Keratinocyte (primary cell): Measurements from ENCODE around the gene POLR2J3. TPM values are rescaled to one million over a fixed set of nuclear protein-coding genes. Genes with fewer than 3 reads are reported as not detected.
"Not testable (repeated sequence)": the region's sequence is repeated elsewhere in the genome, so short reads cannot be mapped to it uniquely, and the experiment has no call there.

ENCODE experiments used
- DNase-seq: peaks from one replicate; pipeline ENCODE4 v3.0.0-alpha.2; 2011; ENCODE audit warnings: low read depth, missing footprints, low spot score
- FAIRE-seq: peaks from 2 replicates; lab custom pipeline; 2011; peaks lifted over from hg19 to GRCh38; lab: Jason Lieb, UNC
- H2AFZ ChIP-seq: 2 replicates; pipeline ENCODE4 v1.6.0; 2012; ENCODE audit warnings: low read length, control low read depth, inconsistent platforms; ENCODE audit not compliant: control insufficient read depth
- H3K27ac ChIP-seq: 2 replicates; pipeline ENCODE4 v1.5.1; 2011; ENCODE audit warnings: low read length; ENCODE audit not compliant: control insufficient read depth, insufficient read depth
- H3K27me3 ChIP-seq: 3 replicates; pipeline ENCODE4 v1.6.0; 2011; ENCODE audit warnings: low read length; ENCODE audit not compliant: control insufficient read depth, insufficient read depth; ENCODE audit errors: extremely low read depth
- H3K36me3 ChIP-seq, 2 experiments: 2 replicates in 1 of 2; 3 replicates in 1 of 2; pipeline ENCODE4 v1.5.1; 2011; ENCODE audit warnings: low read length in 2 of 2, mild to moderate bottlenecking in 1 of 2; ENCODE audit not compliant: control insufficient read depth in 2 of 2, insufficient read depth in 2 of 2; ENCODE audit errors: extremely low read depth in 1 of 2
- H3K4me1 ChIP-seq: 3 replicates; pipeline ENCODE4 v1.5.1; 2011; ENCODE audit warnings: low read length; ENCODE audit not compliant: control insufficient read depth, insufficient read depth; ENCODE audit errors: extremely low read depth
- H3K4me2 ChIP-seq: 3 replicates; pipeline ENCODE4 v1.6.0; 2011; ENCODE audit warnings: low read depth, low read length; ENCODE audit not compliant: control insufficient read depth, insufficient read depth; ENCODE audit errors: extremely low read depth
- H3K4me3 ChIP-seq, 3 experiments: fragments of 200-600 bp in 1 of 3; sonication (generic) in 1 of 3; 2 replicates in 2 of 3; 3 replicates in 1 of 3; pipeline ENCODE4 v1.5.1; 2011 to 2016; ENCODE audit warnings: low read length in 3 of 3, mild to moderate bottlenecking in 3 of 3, control low read depth in 2 of 3, inconsistent platforms in 1 of 3, low read depth in 1 of 3, mixed read lengths in 1 of 3, mixed run types in 1 of 3, moderate library complexity in 1 of 3; ENCODE audit not compliant: control insufficient read depth in 2 of 3, insufficient read depth in 2 of 3; ENCODE audit errors: extremely low read depth in 1 of 3
- H3K79me2 ChIP-seq: 2 replicates; pipeline ENCODE4 v1.6.0; 2012; ENCODE audit warnings: low read length; ENCODE audit not compliant: control insufficient read depth, insufficient read depth
- H3K9ac ChIP-seq: 3 replicates; pipeline ENCODE4 v1.6.0; 2011; ENCODE audit warnings: low read length; ENCODE audit not compliant: control insufficient read depth, insufficient read depth; ENCODE audit errors: extremely low read depth
- H3K9me1 ChIP-seq: 3 replicates; pipeline ENCODE4 v1.6.0; 2011; ENCODE audit warnings: low read length; ENCODE audit not compliant: control insufficient read depth, insufficient read depth; ENCODE audit errors: extremely low read depth
- H3K9me3 ChIP-seq: 2 replicates; pipeline ENCODE4 v1.5.1; 2012; ENCODE audit warnings: low read depth, low read length; ENCODE audit not compliant: control insufficient read depth
- H4K20me1 ChIP-seq: 3 replicates; pipeline ENCODE4 v1.6.0; 2011; ENCODE audit warnings: low read length; ENCODE audit not compliant: control insufficient read depth, insufficient read depth; ENCODE audit errors: extremely low read depth
- dilution Hi-C: fragments of 300-500 bp; cut with MboI; formaldehyde crosslinking; loops from one replicate; pipeline ENCODE4 v1.7.0; 2020; ENCODE audit warnings: low sequenced_read_pairs; ENCODE audit not compliant: extremely low pct_ligation_motif_present
- polyA plus RNA-seq, 5 experiments: library from polyadenylated mRNA; depleted of rRNA in 3 of 5; stranded (reverse) in 3 of 5; stranded (forward) in 1 of 5; unstranded in 1 of 5; fragments of >200 nt; gene quantifications; 1 replicate in 1 of 5; 2 replicates in 3 of 5; 3 replicates in 1 of 5; pipeline versions ENCODE4 v1.2.1 to v1.2.3, GENCODE V29; 2011 to 2012; ENCODE audit warnings: missing spikeins in 2 of 5, low read depth in 1 of 5, low replicate concordance in 1 of 5

The POLR2J3 gene
- polyA plus RNA-seq, 1 donor (not counting 4 experiments of a cell fraction or from before 2014, with no cell fraction given): 93.6 TPM

- H3K79me2 ChIP-seq, H3K27ac ChIP-seq, H3K4me2 ChIP-seq, H3K4me3 ChIP-seq, H3K4me1 ChIP-seq, H3K9me3 ChIP-seq, dilution Hi-C loops, DNase-seq, H3K36me3 ChIP-seq, H4K20me1 ChIP-seq, H3K27me3 ChIP-seq, H2AFZ ChIP-seq, H3K9ac ChIP-seq, H3K9me1 ChIP-seq, FAIRE-seq: not testable (repeated sequence)
Observed at GRCh38 chr7:102589857-102590256, 17.5 kb upstream of the POLR2J3 start.

GRCh38 chr7:102583495-102583894, 11.1 kb upstream of the POLR2J3 start:
- H3K9me1 ChIP-seq, H3K27ac ChIP-seq, DNase-seq, H3K4me3 ChIP-seq, H3K9ac ChIP-seq, H3K4me2 ChIP-seq, FAIRE-seq, H4K20me1 ChIP-seq, H3K4me1 ChIP-seq, H3K27me3 ChIP-seq, H3K36me3 ChIP-seq, dilution Hi-C loops, H2AFZ ChIP-seq, H3K79me2 ChIP-seq, H3K9me3 ChIP-seq: not testable (repeated sequence)

- H4K20me1 ChIP-seq, H3K79me2 ChIP-seq, H2AFZ ChIP-seq, H3K4me3 ChIP-seq, H3K4me1 ChIP-seq, H3K4me2 ChIP-seq, H3K9ac ChIP-seq, H3K36me3 ChIP-seq, H3K27ac ChIP-seq, H3K9me3 ChIP-seq, DNase-seq, H3K27me3 ChIP-seq, FAIRE-seq, H3K9me1 ChIP-seq, dilution Hi-C loops: not testable (repeated sequence)
Observed at GRCh38 chr7:102581722-102582121, 9.3 kb upstream of the POLR2J3 start.

GRCh38 chr7:102578486-102578885, 6.1 kb upstream of the POLR2J3 start:
- H3K9ac ChIP-seq, H3K9me3 ChIP-seq, H3K4me3 ChIP-seq, H3K79me2 ChIP-seq, H3K36me3 ChIP-seq, FAIRE-seq, H3K4me2 ChIP-seq, H3K4me1 ChIP-seq, H3K9me1 ChIP-seq, H3K27me3 ChIP-seq, H2AFZ ChIP-seq, dilution Hi-C loops, H4K20me1 ChIP-seq, H3K27ac ChIP-seq, DNase-seq: not testable (repeated sequence)

GRCh38 chr7:102577315-102578240, 5.2 kb upstream of the POLR2J3 start:
- H3K4me2 ChIP-seq, H3K4me1 ChIP-seq, H3K9me1 ChIP-seq, FAIRE-seq, H4K20me1 ChIP-seq, H3K27ac ChIP-seq, H3K36me3 ChIP-seq, DNase-seq, H3K4me3 ChIP-seq, H3K9me3 ChIP-seq, H3K9ac ChIP-seq, dilution Hi-C loops, H3K79me2 ChIP-seq, H2AFZ ChIP-seq, H3K27me3 ChIP-seq: not testable (repeated sequence)
